NCI-H524 treated with DMSO at 0.1 percent for 48 hours (cell line): ENCODE measurements around the gene PPT2.
"Not testable (repeated sequence)": the region's sequence is repeated elsewhere in the genome, so short reads cannot be mapped to it uniquely, and the experiment has no call there.

Source experiments
- DNase-seq: peaks from one replicate; lab custom pipeline; 2025; lab: John Stamatoyannopoulos, UW

PPT2 gene

DNA sequence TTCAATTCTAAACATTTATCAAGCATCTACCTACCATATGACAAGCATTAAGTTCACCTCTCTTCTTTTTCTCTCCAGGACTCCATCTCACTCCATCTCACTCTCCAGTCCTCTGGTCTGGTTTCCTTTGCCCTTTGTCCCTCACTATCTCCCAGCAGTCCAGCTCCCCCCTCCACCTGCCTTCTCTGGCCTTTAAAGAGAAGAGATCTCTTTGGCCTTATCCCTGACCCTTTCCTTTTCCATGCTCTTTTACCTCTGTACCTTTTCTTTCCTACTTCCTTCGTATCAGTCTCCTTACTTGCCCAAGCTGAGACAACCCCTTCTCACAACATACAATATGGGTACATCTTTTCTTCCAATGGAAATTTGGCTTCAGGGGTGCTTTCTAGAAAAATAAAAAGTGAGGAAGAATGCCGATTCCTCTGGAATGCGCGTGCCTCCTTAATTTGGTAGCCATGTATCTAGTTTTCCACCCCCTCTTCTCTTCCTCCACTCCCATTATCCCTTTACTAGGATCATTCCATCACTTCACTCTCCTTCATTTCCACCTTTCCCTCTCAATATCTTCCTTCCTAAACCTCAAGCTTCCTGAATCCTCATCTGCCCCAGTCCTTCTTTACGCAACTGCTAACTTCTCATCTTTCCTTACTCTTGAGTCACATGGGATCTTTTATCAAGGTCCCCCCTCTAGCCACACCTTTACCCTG lies 22.7 kb downstream of the PPT2 start:
- DNase-seq, result no peak

DNA sequence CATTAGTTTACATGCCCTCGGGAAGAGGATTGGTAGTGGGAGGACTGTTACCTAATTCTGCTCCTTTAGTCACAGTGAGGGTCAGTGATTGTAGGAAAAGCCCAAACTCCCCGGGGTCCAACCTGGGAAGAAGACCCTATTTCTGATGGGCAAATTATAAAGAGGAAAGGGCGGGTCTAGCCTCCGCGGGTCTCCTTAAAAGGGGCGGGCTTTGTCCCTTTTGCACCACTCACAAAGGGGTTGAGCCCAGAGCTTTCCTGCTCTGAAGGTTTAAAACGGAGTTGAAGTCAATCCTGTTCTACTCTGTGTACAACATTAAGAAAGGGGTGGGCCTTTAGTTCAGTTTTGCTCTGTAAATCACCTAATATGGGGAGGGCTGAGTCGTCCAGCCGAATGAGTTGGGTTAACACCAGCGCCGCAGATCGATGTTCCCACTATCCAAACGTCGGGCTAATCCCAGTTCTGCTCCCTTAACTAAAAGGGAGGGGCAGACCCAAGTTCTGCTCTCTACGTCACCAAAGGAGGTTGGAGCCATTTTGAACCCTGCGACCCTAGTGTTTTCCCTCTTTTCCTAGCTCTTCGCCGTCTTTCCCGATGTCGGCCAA lies 23.3 kb downstream of the PPT2 start:
- peak; percentile 28 for DNase-seq

DNA sequence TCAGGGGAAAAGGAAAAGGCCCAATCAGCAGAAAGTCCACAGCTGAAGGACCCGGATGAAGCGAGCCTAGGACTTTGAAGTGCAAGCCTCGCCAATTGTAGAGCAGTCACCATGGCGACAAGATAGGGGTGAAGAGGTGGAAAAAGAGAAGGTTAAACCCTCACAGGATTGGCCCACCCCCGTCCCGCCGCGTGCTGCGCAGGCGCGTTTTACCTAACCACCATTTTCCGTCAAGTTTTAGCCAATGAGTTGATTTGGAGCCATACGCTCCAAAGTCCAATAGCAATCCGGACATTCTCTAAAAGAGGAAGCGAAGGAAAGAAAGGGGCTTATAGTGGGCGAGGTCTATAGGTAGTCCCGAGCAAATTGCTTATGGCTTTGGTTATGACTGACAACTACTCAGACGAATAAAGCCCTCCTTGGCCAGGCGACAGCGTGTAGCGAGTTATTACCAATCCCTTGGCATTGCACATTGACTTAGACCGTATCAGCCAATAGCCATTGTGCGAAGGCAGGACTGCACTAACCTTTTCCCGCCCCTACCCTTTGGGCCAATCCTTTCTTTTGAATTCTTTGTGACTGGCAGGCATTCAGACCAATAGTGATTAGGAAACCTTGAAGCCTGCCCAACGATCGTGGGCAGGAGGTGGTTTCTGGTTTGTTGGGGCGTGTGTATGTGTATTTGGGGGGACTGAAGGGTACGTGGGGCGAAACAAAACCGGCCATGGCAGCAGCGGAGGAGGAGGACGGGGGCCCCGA lies 24.0 kb downstream of the PPT2 start, which contains the start of gene RNF5:
Gene RNF5 (plus strand): TSS at position 618 of the 759 bp plus-strand sequence. CDS start 107 bp downstream, at position 725.
- DNase-seq, result peak; percentile 100

DNA sequence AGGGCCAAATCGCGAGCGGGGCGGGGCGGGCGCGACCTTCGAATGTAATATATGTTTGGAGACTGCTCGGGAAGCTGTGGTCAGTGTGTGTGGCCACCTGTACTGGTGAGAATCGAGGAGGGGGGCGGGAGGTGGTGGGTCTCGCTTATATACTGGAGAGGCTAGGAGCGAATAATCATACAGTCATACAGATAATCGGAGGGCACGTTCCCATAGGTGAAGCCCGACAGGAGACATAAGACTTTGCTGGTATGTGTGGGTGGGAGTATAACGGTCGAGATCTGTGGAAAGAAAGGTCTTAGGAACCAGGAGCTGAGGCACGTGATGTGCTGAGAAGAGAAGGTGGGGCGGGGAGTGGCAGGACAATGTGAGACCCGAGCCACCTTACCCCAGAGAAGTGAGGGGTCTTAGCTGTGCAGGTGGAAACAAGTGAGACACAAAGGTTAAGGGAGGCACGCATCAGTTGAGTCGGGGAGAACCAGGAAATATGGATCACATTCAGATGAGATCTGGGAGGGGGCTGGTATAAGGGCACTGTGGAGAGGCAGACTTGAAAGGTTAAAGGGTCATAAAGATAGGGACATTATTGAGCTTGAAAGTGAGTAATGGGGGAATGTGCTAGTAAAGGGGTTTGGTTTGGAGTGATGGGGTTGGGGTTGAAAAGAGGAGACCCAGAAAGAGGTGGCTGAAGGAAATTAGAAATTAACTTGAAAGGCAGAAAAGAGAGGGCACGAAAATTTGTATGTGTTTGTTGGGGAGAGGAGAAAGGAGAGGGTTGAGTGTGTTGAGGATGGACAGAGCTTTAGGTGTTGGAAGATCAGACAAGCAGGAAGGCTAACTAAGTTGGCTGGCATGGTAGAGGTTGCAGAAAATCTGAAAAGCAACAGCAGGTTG lies 24.9 kb downstream of the PPT2 start:
- DNase-seq, result no peak

DNA sequence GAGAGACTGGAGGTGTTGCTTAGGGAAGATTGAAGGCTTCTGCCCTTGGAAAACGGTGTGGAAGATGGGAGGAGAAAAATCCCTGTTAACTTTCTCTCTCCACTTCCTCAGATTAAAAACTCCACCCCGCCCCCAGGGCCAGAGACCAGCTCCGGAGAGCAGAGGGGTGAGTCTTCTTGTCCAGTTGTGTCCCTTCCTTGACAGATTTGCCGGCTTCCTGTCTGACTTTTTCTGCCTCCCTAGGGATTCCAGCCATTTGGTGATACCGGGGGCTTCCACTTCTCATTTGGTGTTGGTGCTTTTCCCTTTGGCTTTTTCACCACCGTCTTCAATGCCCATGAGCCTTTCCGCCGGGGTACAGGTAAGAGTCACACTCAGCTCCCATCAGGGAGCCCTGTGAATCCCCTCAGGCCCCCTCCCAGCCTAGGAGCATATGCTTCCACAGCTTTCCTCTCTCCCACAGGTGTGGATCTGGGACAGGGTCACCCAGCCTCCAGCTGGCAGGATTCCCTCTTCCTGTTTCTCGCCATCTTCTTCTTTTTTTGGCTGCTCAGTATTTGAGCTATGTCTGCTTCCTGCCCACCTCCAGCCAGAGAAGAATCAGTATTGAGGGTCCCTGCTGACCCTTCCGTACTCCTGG lies 25.9 kb downstream of the PPT2 start:
- DNase-seq, result no peak

DNA sequence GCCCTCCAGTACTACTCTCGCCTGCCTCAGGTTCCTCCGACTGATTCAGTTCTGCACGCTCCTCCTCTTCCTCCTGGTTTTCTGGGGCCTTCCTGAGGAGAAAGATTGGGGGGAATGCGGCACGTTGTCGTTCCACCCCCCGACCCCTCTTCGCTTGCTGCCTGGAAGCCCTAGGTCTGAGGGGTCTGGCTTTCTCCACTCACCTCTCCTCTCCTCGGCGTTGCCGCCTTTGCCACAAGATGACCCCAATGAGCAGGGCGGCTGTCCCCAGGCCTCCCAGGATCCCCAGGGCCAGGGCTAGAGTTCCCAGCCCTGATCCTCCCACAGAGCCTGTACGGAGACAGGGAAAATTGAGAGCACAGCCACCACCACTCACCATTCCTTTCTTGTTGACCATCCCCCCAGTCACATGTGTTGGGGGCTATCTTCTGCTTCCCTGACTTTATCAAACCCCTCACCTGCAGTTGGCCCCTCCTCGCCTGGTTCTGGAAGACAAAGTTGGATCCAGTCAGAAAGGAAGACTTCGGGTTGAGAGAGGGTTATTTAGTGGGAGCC lies 27.3 kb downstream of the PPT2 start:
- no peak for DNase-seq

DNA sequence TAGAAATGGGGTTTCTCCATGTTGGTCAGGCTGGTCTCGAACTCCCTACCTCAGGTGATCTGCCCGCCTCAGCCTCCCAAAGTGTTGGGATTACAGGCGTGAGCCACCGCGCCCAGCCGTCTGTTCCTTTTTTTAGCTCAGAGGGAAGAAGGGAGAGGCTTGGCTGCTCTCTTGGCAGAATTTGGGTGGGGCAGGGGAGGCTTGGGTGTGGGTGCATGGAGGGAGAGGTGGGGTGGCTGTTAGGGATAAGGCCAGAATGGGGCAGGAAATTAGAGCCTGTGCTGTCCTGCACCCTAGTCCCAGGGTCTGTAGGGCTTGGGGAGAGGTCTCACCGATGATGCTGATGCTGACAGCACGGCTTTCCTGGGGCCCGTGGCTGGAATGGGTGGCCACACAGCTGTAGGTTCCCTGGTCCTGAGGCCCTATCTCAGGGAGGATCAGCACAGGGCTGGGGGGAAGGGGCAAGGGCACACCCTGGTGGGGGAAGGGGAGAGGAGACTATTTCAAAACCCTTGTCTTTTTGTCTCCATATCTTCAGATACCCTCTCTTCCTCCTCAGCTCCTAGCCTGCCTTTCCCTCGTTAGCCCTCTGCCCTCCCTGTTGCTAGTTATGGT lies 28.1 kb downstream of the PPT2 start:
- no peak for DNase-seq

DNA sequence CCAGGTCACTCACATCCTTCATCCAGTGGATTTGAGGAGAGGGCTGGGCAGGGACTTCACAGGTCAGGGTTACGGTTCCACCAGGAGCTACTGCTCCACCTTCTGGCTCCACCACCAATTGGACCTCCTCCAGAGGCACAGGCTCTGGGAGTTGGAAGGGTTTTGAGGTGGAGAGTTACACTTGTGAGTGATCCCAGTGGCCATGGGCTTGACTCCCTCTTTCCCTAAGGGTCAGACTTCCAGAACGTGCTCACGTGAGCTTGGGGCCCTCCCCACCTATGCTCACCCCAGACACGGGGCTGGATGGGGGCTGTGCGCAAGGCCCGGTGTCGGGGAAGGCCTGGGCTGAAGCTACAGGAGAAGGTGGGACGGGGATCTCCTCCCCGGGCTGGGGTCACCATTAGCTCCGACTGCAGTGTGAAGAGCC lies 28.6 kb downstream of the PPT2 start:
- no peak for DNase-seq

DNA sequence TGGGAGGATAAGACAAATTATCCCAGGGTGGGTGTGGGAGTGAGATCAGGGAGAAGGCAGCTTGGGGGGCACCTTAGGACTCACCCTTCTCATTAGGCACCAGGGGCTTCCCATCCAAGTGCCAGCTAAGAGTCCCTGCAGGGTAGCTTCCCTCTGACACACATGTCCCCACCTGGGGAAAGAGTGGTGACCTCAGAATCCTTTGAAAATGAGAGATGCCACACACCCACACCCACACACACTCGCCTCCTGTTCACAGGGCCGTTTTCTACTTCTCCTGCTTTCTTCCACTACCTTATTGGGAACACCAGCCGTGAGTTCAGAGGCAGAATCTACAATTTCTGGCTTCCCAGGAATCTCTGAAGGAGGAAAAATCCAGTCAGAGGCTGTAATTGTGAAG lies 29.1 kb downstream of the PPT2 start:
- no peak for DNase-seq

DNA sequence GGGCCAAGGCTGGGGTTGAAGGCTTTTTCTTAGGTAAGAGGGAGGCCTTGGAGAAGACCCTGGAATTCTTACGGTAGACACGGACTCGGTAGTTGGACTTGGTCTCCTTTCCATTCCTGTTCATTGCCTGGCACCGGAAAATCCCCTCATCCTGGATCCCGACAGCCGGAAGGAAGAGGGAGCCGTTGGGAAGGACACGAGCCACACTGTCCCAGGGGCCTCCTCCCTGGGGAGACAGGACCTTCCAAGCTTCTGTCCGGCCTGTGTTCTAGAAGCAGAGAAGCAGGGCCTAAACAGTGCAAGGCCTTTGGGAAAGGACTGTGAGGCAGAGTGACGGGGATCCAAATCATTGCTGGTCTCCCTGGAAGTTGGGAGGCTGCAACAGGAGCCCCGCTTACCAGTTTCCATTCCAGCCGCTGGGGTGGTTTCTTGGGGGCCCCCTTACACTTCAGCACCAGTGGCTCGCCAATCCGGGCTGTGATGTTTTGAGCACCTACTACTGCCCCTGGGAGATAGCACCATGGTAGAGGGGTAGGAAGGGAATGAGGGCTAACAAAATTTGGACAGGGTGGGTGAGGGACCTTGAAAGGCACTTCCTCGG lies 29.6 kb downstream of the PPT2 start:
- no peak for DNase-seq

DNA sequence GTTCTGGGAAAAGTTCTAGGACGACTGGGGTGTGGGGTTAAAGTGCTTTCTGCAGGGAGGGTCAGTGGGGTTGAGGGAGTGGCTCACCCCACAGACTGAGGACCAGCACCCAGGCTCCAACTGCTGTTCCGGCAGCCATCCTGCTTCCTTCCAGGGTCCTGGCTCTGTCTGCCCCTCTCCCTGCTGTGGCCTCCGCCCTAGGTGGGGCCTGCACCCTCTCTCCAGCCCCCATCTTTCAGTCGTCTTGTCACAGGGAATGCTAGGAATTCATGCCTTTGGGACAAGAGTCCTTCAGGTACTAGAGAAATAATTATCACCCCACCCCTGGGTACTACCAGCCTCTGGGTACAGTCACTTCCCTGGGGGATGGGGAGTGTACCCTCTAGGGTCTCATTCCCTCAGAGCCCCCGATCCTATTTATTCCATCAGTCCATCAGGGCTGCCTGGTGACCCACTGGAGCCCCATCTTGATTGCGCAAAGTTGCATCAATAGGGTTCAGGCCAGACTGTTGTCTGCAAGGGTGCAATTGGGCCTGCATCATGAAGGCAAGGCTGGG lies 30.2 kb downstream of the PPT2 start, which contains the start of gene AGER:
Gene AGER (minus strand): TSS at position 170 of the 557 bp plus-strand sequence. CDS start 31 bp downstream, at position 139.
- no peak for DNase-seq

DNA sequence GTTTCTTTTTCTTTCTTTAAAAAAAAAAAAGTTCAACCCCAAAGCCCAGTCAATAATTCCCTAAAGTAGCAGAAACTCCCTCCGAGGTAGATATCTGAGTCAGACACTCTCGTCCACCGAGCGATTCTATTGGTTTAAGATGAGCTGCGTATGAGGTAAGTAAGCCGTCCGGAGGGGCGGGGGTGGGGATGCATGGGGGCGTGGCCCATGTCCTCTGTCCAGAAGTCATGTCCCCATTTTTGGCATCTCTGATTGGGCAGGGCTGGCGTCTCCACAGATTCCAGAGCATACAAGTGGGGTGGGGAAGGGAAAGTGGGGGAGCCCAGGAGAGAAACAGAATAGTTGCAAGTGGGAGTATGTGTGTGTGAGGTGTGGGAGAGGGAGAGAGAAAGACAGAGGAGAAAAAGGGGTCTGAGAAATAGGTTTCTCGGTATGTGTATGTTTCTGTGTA lies 31.8 kb downstream of the PPT2 start:
- not testable (repeated sequence) for DNase-seq

DNA sequence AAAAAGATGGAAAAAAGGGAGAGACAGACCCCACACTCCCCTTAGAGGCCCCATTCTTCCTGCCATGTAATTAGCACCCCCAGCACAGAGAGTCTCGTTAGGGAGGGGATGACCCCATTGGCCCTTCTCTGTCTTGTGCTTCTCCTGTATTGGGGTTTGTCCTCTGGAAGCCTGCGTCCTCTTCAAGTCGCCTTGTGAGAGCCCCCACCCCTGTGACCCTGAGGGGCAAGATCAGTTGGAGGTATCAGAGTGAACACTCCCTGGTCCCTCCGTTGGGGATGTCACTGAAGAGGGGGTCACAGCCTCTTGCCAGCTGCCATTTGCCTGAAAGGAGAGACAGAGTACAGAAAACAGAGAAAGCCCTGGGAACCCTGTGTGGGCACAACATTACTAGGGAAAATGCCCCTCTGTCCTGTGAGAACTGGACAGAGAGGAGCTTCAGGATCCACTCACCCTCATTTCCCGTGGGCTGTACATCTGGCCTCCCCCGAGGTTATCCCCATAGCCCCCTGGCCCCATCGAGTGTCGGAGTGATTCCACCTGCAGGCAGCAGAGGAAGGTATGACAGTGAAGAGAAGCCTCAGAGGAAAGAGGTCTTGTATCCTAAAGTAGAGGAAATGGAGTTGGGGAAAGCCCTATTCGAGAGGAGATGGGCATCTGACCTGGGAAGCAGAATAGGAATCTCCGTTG lies 32.4 kb downstream of the PPT2 start:
- not testable (repeated sequence) for DNase-seq

DNA sequence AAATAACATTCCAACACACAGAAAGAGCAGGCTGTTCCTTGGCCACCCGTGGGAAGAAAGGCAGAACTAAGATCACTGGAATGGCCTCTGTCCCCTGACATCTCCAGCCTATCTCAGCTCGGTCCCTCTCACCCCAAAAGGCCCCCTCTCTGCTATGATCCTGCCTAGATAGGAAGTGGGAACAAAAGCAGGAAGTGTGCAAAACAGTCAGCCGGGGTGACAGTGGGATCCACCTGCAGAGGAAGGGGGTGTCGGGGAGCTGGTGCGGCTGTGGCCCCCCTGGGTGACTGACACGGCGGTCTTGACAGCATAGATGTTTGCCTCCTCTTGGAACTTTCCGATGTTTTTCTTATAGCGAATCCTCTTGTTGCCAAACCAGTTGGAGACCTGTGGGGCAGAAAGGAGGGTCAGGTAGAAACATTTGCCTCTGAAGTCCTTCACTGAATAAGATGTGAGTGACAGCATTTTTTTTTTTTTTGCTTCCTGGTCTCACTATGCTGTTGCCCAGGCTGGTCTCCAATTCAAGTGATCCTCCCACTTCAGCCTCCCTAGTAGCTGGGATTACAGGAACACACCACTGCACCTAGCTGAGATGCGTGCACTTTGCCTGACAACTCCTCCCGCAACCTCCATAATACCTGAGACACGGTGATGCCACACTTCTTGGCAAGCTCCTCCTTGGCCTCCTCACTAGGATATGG lies 33.2 kb downstream of the PPT2 start:
- no peak for DNase-seq

DNA sequence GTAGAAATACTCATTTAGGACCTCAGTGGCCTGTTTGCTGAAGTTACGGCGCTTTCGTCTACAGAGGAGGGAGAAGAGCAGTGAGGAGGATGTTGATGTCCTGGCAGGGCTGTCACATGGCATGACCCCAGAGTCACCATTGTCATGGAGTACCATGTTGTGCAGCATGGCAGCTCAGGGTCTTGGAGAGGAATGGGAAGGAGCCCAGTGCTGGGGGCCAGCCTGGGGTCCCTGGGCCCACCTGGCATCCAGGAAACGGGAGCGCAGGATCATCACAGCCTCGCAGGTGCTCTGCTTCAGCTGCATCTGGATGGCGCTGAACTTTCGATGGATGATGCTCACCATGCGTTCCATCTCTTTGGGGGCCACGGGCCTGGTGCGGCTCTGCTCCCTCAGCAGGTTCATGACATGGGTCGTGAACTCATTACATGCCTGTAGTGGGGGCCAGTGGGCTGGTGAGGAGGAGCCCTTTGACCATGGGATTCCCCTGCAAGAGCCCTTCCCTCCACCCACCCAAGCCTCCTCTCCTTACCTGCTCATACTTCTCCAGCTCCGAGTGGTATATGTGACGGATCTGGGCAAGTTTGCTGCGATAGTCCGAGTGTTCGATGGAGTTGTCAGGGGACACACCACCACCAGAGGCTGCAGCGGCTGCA lies 33.9 kb downstream of the PPT2 start:
- DNase-seq, result not testable (repeated sequence)

DNA sequence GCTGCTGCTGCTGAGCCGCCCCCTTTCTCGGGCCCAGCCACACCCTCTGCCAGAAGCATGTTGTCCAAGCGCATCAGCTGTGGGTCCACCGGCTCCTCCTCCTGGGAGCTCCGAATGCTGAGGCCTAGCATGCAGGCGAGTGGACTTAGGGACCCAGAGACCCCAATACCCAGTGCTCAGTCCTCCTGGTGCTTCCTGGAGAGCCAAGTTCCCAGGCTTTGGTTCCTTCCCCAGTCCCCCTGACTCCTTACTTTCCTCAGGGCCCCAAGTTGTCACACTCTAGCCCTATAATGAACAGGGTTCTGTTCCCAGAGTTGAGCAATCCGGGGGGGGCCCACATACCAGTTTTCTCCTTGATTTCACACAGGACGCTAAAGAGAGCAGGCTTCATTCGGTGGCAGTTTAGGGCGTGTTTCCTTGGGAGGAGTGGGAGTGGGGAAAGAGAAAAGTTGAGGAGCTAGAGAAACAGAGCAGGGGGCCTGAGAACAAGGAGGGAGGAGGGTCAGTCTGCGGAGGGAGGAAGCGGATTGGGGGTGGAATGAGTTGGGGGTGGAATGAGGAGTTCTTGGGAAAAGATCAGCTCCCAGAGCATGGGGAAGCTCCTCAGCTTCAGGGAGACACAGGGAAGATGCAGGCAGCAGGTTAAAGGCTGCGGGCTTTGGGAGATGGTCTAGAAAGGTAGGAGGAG lies 34.6 kb downstream of the PPT2 start:
- DNase-seq, result no peak

DNA sequence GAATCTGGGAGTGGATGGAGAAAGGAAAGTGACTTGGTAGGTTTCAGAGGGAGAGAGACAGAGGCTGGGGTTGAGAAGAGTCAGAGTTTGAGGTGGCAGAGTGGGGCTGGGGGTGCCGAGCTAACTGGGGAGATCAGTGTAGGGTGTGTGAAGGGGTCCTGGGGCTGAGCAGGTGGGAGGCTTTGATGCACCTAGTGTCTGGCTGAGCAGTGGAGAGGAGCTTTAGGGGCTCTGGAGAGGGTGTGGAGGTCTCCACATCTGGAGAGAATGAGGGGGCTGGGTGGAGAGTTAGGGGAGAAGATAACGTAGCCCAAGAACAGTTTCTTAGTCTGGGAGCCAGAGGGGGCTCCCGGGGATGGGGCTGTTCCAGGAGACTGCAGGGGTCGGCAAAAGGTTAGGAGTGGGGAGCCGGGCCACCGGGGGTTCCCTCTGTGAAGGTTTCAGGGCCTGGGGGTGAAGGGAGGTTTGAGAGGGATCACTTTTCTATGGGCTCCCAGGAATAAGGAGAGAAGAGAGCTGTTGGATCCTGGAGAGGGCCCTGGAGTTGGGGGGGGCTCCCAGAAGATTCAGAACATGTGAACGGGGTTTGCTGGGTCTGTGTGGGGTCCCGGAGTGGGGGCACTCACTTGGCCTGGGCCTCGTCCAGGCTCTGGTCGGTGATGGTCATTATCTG lies 35.3 kb downstream of the PPT2 start:
- no peak for DNase-seq
